ENCODE results near the gene AAMP.

Gene AAMP

GRCh38 chr2:218218268-218219185 is 51.4 kb downstream of the AAMP start:
- no peak for DNase-seq

DNA sequence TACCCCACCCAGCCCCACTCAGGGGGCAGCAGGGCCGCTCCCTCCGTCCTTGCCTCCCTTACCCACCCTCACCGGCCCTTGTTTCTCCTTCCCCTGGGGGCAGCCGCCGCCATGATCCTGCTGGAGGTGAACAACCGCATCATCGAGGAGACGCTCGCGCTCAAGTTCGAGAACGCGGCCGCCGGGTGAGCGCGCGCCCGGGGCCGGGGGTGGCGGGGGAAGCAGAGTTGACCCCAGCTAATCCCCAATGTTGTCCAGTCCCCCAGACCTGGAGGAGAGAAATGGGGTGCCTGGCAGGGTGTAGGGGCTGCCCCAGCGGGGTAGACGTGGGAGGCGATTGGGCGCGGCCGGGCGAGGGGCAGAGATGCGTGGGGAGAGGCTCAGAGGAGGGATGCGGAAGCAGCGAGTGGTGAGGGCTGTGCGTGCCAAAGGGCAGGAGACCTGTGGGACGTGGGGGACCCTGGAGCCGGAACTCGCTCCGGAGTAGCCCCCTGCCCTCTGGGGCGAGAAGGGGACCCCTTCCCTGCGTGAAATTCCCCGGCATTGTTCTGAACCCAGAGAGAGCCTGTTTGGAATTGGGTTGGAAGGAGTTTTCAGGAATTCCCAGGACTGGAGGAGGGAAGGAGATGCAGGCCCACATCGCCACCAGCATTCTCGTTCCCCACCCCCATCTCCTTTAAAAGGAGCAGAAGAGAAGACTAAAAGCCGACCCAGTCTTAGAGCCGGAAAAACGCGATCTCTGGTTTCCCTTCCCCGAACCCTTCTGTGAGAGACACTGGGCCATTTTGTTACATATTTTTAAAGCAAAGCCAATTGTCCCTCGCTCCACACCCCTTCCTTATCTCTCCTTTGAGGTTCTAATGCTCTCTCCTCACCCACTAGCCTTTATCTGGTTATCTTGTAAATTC is 52.3 kb downstream of the AAMP start:
- peak; percentile 29 for DNase-seq

DNA sequence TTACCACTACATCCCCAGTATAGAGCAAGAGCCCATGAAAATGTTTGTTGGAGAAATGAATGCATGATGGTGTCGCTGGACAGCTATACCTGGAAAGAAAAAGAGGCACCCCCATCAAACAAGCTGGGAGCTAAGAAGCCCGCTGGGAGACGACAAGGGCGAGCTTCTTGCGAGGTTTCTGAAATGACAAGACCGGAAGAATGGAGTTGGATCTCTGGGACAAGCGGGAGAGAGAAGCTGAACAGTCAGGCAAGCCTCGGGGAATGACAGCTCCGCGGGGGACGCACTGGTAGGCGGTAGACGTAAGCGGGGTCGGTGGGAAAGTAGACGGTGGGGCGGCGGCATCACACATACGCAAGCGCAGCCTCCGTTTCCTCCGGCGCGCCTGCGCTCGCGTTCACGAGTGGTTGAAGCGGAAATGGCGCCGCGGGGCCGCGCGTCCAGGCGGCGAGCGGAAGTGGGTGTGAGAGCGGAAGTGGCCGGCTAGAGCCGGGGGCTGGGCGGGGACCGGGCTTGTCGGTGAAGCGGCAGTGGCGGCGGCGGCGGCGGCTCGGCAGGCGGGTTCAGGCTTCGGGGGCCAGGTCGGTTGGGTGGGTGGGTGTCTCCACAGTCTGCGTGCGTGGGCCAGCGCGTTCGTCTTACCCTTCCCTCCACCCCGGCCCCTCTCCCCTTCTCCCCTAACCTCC is 53.1 kb downstream of the AAMP start, which contains the start of gene ARPC2:
Gene ARPC2 (plus strand): TSS at position 516 of the 686 bp plus-strand sequence. CDS start 282 bp downstream, outside the sequence.
- DNase-seq = peak; percentile 95

DNA sequence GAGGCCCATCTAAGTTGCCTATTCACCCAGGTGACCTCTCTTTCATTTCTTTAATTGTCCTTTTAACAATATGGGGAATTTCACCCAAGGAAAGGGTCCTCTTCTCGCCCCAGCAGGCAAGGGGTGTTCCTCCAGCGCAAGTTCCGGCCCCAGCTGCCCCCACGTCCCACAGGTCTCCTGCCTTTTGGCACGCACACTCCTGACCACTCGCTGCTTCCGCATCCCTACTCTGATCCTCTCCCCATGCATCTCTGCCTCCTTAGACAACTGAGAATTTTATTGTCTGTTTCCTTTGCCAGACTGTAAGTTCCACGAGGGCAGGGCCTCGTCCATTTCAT is 53.6 kb downstream of the AAMP start:
- DNase-seq = no peak
